Measurements from ENCODE around the gene SHE.
"Not testable (repeated sequence)": the region's sequence is repeated elsewhere in the genome, so short reads cannot be mapped to it uniquely, and the experiment has no call there.

Gene SHE

DNA sequence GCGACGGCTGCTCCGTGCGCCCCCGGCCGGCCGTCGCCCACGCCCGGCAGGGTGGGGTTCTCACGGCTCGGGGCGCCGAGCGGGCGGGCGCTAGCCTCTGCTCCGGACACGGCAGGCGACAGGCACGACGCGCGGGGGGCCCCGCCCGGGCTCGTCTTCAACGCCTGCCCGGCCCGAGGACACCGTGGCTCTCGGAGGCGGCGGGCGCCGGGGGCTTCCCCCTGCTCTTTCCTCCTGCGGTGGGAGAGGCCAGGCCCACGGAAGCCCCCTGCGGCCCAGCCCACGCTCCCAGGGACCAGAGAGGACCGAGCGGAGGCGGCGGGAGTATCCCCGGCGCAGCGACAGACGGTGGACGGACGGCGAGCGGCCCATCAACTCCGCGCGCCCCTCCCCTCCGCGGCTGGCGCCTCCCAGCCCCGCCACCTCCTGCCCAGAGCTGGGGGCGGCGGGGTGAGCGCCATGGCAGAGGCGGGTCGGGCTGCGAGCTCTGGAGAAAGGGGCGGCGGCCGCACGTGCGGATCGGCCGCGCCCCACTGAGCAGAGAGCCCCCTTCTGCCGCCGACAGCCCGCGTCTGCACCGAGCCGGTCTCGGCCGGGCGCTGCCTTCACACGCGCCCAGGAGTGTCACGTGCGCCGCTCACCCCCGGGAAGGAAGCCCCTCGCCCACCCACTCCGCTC, at the start of gene SHE, which contains the start of gene TDRD10:
Gene SHE, minus strand, starts transcription at position 347 of the 678 bp plus-strand sequence. CDS start 386 bp downstream, outside the sequence.
Gene TDRD10, plus strand, starts transcription at position 154 of the 678 bp plus-strand sequence. CDS start 4,685 bp downstream, outside the sequence.
- intact Hi-C loops (cut with DNase I): no loop called here
- no peak for DNase-seq

DNA sequence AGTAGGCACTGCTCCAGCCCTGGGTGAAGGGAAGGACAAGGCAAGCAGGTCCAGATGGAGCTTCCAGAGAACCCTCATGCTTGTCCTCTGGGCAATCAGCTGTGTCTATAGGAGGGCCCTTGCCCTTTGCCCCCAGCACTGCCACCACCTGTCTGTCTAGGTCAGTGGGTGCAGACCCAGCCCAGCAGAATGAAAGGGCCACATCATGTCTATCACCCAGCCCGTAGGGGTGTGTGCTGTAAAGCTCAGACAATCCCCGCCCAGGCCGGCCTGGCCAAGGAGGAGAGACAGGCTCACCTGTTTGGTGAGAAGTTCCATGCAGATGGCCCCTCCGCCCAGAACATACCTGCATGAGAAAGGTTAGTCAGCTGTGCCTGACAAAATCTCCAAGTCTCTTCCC, 49.3 kb upstream of the SHE start:
- DNase-seq: no peak
- intact Hi-C loops (cut with DNase I): no loop called here

DNA sequence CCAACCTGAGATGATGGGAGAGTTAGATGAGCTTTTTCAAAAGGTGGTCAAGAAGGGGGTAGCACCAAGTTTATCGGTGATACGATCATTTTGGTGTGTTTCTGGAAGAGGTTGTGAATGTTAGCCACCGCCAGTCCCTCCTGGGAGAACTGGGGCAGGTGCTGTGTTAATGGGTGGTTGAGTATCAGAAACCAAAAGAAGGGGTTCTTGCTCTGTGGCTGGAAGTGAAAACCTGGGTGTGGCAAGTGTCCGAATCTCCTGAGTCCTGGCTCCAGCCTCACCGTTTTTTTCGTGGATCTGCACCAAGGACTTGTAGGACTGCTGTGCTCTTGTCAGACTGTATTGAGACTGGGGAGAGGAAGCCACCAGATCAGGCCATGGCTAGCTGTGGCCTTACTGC, 48.4 kb upstream of the SHE start:
- intact Hi-C loops (cut with DNase I): no loop called here

DNA sequence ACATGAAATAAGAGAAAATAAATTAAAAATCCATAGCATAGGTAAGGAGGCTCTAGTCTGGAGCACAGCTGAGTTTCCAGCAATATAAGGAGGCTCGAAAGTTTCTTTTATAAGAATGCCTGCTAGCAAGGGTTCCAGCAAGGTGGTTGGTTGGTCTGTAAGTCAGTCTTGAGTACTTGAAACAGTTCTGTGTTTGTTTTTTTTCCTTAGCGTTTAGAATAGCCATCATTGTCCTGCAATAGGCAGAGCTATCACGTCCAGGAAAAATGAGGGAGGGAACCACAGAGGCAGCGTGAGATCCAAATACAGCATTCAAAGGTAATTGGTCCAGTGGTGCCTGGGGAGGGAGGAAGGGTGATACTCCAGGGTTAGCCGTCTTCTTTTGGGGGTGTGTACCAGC, 47.9 kb upstream of the SHE start:
- no peak for DNase-seq
- intact Hi-C loops (cut with DNase I): no loop called here

More for the DNA sequence above, 48.4 kb upstream of the SHE start:
- no peak for DNase-seq

DNA sequence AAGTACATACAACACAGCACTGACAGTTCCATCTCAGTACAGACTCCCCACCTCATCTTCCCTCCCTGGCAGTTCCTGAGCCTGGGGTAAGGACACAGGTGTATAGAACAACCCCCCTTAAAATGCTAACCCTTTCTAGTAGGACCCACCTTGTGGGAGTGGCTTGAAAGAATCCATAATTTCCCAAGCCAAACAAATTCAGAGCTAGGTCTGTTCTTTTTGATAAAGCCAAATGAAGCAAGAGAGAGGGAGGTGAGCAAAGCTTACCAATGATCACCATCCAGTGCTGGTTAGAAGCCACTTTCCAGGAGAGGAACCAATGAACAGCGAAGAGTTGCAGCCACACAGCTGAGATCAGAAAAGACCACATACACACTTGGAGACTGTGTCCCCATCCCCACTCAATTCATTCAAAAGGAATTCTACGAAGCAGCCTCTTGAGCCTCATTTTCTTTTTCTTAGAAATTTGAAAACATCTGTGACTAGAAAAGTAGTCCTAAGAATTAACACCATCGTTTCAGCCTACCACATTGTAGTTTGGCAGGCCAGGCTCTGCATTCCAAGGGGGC, 47.1 kb upstream of the SHE start:
- no peak for DNase-seq
- intact Hi-C loops (cut with DNase I): loop anchor here (5.0 kb wide), 1 partner anchor 67 kb away; no protein-coding TSS in a partner anchor

DNA sequence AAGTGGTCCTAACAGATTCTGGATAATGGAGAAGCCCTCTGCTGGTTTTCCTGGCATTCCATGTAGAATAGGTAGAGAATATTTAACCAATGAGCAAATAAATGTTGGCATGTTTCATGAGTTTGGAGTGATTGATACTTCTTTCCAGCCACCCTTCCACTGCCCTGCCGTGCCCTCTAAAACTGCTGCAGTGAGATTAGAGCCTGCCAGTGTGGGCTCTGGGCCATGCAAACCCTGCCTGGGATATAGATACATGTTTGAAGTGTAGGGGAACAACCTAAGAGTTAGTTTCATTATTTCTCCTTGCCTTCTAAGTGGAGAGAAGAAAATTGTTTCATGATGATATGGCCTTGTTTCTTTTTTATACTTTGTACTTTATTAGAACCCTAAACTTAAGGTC, 45.8 kb upstream of the SHE start:
- no peak for DNase-seq
- intact Hi-C loops (cut with DNase I): loop anchor here (5.0 kb wide), 1 partner anchor 66 kb away; no protein-coding TSS in a partner anchor

DNA sequence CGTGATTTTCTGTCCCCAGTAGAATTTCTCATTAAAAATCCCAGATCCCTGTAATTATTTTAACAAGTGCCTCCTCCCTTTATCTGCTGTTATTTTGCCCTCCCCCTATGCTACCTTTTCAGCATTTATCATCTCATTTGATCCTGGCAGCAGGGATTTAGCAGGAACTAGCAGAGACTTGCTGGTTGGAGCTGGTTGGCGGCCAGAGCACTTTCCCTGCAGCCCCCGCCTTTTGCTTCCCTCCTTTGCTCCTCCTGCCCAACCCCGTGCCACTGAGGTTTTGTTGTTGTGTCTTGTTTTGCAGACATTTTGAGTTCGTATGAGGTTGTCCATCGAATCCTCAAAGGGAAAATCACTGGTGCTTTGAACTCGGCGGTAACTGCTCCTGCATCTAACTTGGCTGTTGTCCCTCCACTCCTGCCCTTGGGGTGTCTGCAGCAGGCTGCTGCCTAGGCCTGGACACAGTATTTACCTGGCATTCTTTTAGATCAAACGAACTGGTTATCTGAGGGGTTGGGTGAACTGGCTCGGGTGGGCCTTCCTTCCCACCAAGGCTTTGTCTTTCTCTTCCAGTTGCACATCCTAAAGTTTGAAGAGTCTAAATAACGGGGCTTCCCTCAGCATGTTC, 45.0 kb upstream of the SHE start:
- intact Hi-C loops (cut with DNase I): loop anchor here (5.0 kb wide), 1 partner anchor 65 kb away; no protein-coding TSS in a partner anchor
- DNase-seq: no peak

DNA sequence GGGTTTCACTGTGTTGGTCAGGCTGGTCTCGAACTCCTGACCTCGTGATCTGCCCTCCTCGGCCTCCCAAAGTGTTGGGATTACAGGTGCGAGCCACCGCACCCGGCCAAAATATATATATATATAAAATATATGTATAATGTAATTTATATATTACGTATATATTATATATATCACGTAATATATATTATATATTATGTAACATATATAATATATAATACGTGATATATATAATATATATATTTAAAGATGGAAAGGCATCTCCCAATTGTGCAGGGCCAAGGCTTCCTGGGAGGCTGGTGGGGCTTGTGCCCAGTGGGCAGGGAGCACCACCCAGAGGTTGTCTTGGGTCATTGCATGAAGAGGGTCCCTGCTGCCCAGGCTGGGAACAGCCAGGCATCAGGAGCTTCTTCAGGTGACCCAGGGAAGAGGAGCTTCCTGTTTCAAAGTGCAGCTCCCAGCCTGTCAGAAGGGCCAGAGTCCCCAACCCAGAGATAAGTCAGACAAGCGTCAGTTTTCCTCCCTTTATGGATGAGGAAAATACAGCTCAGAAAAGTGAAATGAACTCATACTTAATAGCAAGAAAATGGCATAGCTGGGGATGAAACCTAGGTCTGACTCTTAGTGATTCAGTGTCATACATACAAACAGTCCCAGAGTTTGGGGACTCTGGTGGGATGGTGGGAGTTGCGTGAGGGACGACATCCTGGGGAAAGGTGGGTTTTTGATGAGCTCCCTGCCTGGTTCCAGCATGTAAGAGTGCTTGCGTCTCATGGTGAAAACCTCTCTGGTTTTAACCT, 44.3 kb upstream of the SHE start:
- intact Hi-C loops (cut with DNase I): loop anchor here (5.0 kb wide), 1 partner anchor 64 kb away; no protein-coding TSS in a partner anchor
- DNase-seq: peak; percentile 29 to 82 (median 62)

DNA sequence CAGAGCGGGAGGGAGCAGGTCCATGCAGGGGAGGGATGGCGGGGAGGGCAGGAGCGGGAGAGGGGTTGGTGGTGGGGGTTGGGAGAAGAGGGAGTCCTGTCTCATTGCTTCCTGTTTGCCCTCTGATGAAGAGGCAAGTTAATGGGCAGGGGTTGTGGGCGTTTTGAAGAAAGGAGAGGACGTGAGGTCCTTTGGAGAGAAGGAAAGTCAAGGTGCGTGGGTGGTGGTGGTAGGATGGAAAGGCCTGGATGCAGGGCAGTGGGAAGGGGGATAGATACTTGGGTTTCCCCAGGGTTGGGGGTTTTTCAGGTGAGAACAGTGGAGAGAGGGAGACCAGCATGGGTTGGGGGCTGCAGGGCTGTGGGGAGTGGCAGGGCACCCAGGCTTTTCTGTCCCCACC, 39.0 kb upstream of the SHE start:
- DNase-seq: no peak
- intact Hi-C loops (cut with DNase I): no loop called here

DNA sequence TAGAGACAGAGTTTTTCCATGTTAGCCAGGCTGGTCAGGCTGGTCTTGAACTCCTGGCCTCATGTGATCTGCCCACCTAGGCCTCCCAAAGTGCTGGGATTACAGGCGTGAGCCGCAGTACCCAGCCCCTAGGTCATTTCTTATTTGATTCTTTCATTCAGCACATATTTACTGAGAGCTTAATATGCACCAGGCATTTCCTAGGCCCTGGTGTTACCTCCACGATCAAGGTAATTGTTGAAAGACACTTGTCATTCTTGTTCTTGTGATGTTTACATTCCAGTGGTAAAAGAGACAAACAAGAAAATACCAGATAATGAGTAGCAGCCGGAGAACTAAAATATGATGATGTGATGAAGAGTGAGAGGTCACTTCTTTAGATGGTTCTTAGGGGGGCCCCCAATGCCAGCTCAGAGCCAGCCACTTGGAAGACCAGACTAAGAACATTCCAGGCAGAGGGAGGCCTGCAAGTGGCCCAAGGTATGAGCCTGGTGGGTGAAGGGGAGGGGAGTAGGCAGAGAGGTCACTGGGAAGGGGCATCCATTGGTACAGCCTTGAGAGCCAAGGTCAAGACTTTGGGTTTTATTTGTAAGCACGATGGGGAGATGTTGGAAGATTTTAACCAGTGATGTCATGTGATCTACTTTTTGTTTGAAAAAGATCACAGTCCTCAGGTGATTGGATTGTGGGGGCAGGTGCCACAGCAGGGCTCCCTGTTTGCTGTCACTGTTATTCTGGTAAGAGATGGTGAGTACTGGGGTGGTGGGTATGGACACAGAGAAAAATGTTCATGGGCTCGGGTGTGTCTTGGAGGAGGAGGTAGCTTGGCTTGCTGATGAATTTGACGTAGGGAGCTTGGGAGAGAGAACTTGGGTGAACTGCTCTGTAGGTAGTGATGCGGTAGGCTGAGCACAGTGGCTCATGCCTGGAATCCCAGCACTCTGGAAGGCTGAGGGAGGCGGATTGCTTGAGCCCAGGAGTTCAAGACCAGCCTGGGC, 37.6 kb upstream of the SHE start:
- intact Hi-C loops (cut with DNase I): no loop called here
- DNase-seq: no peak

DNA sequence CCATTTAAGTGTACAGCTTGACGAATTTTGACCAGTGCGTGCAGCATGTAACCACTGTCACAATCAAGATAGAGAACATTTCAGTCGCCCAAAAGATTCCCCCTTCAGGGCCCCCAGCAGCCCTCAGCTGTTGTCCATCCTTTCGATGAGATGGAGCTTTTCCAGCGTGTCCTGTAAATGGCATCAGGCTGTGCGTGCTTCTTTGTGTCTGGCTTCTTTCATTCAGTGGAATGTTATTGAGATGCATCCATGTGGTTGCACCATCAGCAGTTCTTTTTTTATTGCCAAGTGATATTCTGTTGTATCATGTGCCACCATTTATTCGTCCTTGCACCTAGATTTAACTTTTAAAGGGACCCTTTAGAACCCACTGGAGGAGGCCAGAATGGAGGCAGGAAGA, 34.4 kb upstream of the SHE start:
- intact Hi-C loops (cut with DNase I): no loop called here
- no peak for DNase-seq

DNA sequence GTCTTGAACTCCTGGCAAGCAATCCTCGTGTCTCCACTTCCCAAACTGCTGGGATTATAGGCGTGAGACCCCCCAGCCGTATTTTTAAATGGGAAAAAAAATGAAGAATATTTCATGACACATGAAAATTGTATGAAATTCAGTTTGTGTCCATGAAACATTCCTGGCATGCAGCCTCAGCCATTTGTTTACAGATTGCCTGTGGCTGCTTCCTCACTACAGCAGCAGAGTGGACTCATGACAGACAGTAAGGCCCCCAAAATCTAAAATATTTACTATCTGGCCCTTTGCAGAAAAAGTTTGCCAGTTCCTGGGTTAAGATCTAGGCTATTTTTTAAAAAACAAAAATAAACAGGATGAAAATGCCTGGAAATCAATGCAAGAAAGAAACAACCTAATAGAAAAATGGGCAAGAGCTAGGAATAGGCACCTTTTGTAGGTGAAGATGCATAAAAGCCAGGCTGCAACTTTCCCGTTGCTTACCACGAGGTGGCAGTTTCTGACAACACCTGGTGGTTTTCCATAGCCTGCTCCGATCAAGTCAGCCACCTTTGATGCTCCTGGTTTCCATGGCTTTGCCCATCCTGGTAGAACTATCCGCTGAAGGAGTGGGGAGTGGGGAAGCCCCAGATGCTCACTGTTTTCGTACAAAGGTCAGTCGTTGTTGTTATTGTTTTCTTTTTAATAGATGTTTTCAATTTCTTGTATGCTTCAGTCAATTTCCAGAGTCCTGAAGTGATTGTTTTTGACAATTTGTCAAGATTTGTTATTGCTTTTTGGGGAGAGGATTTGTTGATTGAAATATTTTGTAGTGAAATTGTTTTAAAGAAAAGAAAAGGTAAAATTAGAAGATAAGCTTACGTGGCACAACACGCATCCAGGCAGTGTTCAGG, 32.0 kb upstream of the SHE start:
- DNase-seq: peak in 2 of 42 donors; percentile 24 to 47
- intact Hi-C loops (cut with DNase I): no loop called here

DNA sequence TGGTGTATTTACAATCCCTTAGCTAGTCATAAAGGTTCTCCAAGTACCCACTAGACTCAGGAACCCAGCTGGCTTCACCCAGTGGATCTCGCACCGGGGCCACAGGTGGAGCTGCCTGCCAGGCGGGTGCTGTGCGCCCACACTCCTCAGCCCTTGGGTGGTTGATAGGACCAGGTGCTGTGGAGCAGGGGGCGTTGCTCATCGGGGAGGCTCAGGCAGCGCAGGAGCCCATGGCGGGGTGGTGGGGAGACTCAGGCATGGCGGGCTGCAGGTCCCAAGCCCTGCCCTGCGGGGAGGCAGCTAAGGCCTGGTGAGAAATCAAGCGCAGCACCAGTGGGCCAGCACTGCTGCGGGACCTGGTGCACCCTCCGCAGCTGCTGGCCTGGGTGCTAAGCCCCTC, 29.7 kb upstream of the SHE start:
- intact Hi-C loops (cut with DNase I); DNase-seq: not testable (repeated sequence)

DNA sequence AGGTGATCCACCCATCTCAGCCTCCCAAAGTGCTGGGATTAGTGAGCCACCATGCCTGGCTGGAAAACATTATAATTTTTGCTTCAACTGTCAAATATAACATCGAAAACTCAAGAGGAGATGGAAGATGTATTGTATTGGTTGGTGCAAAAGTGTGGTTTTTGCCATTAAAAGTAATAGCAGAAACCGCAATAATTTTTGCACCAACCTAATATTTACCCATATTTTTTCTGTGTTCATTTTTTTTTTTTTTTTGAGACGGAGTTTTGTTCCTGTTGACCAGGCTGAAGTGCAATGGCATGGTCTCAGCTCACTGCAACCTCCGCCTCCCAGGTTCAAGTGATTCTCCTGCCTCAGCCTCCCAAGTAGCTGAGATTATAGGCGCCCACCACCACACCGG, 27.1 kb upstream of the SHE start:
- intact Hi-C loops (cut with DNase I): no loop called here
- no peak for DNase-seq

DNA sequence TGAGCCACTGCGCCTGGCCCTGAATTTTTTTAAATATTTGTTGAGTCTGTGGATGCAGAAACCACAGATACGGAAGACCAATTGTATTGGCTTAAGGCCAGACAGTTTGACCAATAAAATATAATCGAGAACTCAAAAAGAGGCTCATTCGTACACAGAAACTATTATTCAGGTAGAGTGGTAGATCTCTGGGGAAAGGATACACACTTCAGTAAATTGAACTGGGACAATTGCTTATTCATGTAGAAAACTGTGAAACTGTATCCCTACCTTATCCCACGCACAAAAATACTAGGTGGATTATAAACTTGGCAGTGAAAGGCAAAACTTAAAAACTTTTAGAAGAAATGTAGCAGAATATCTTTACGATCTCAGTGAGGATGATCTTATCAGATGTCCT, 25.0 kb upstream of the SHE start:
- intact Hi-C loops (cut with DNase I): no loop called here
- no peak for DNase-seq

DNA sequence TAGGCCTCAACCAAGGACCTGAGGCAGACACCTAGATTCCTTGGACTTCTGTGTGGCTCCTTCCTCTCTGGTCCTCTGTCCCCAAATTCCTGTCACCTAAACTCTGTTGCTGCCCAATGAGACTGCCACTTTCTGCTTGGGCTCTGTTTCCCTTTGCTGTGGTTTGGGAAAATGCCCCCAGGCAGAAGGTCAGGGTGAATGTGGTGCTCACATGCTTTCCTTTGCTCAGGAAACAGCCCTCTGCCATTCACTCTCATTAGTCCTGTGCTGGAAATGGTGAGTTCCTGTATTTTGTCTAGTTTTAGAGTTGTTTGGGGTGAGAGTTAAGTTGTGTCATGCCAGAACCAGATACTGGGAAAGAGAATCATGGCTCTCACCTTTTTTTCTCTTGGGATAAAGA, 22.7 kb upstream of the SHE start:
- no peak for DNase-seq
- intact Hi-C loops (cut with DNase I): no loop called here

DNA sequence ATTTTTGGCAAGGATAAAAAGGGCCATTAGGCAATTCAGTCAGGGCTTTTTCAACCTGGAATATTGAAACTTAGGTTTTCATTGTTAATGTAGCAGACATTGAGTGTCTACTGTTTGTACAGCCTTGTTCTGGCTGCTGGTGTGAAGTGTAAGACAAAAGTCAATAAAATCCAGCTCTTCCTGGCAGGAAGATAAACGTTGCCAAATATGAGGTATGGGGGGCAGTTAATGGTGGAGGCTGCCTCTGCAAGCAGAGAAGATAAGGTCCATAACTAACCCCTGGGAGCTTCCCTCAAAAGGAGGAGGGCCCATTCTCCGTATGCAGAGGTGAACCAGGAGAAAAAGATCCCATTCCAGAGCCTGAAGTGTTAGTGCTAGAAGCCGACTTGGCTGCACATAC, 19.5 kb upstream of the SHE start:
- DNase-seq: no peak
- intact Hi-C loops (cut with DNase I): no loop called here

All from head of caudate nucleus (tissue), 42 donors.